DND-41 (cell line): ENCODE data around the gene NAALADL1.

Experiments
- EZH2 ChIP-seq: IDR thresholded peaks from 3 replicates; pipeline ENCODE4 v1.6.1; 2012; ENCODE audit warnings: borderline replicate concordance, low read depth, mild to moderate bottlenecking, moderate library complexity, low read length, inconsistent platforms; ENCODE audit not compliant: severe bottlenecking
- TF ChIP-seq, protein P1 (sequence below): IDR thresholded peaks from 2 replicates; pipeline ENCODE4 v1.5.1; 2012; ENCODE audit warnings: borderline replicate concordance, low read length, moderate library complexity, mild to moderate bottlenecking; ENCODE audit not compliant: poor library complexity, severe bottlenecking; ENCODE audit errors: extremely low read depth

DNA sequence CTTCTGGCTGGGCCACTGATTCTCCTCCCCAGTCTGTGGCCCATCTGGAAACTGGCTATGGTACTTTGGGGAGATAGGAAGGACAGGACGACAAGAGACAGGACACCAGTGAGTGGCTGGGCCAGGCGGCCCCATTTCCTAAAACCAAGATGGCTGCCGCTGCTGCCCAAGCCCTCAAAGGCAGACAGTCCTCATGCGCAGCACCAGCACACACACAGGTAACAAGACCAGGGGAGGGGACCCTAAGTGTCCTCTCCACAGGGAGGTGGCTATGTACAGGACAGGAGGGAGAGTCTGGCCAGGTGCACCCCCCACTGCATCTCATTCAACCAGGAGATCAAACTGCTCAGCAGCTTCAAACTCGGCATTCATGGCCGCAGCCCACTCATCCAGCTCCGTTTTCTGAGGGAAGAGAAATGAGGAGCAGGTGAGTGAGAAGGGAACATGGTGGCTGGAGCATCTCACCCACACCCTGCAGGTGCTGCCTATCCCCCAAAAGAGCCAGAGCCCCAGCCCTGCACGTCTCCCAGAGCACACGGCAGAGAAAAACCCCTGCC, 20.5 kb upstream of the NAALADL1 start:
- TF ChIP-seq, protein P1, sequence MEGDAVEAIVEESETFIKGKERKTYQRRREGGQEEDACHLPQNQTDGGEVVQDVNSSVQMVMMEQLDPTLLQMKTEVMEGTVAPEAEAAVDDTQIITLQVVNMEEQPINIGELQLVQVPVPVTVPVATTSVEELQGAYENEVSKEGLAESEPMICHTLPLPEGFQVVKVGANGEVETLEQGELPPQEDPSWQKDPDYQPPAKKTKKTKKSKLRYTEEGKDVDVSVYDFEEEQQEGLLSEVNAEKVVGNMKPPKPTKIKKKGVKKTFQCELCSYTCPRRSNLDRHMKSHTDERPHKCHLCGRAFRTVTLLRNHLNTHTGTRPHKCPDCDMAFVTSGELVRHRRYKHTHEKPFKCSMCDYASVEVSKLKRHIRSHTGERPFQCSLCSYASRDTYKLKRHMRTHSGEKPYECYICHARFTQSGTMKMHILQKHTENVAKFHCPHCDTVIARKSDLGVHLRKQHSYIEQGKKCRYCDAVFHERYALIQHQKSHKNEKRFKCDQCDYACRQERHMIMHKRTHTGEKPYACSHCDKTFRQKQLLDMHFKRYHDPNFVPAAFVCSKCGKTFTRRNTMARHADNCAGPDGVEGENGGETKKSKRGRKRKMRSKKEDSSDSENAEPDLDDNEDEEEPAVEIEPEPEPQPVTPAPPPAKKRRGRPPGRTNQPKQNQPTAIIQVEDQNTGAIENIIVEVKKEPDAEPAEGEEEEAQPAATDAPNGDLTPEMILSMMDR: no peak
- no peak for TF ChIP-seq EZH2
